GM19324 (cell line): Measurements from ENCODE around the gene BAG2.
A peak's percentile ranks its signal among the peaks of the same experiment; 100 is the strongest.

Source experiments
- ATAC-seq: cut with Tn5 transposase; IDR thresholded peaks from one replicate; pipeline ENCODE4 v1.9.1; 2021; ENCODE audit warnings: mild to moderate bottlenecking, moderate library complexity; ENCODE audit not compliant: unreplicated experiment, low FRiP score

The BAG2 gene

GRCh38 chr6:57172136-57173055, at the start of gene BAG2:
Gene BAG2, plus strand, starts transcription at chr6:57172326. Its CDS starts 372 bp downstream, at chr6:57172698.
- ATAC-seq = peak; percentile 93

- no peak for ATAC-seq
Measured at GRCh38 chr6:57123111-57123510, 49.0 kb upstream of the BAG2 start.

- no peak for ATAC-seq
Measured at GRCh38 chr6:57127763-57128162, 44.4 kb upstream of the BAG2 start.

GRCh38 chr6:57130661-57131177, 41.4 kb upstream of the BAG2 start:
- ATAC-seq = no peak

- no peak for ATAC-seq
Measured at GRCh38 chr6:57134954-57135353, 37.2 kb upstream of the BAG2 start.

- no peak for ATAC-seq
Measured at GRCh38 chr6:57135885-57136284, 36.2 kb upstream of the BAG2 start.

GRCh38 chr6:57137350-57137749, 34.8 kb upstream of the BAG2 start:
- ATAC-seq = no peak

GRCh38 chr6:57138026-57138425, 34.1 kb upstream of the BAG2 start:
- no peak for ATAC-seq

- no peak for ATAC-seq
Measured at GRCh38 chr6:57141451-57142177, 30.5 kb upstream of the BAG2 start.

GRCh38 chr6:57142178-57142525, 30.0 kb upstream of the BAG2 start:
- no peak for ATAC-seq

- ATAC-seq = no peak
Measured at GRCh38 chr6:57143690-57144089, 28.4 kb upstream of the BAG2 start.

- no peak for ATAC-seq
Measured at GRCh38 chr6:57147401-57147800, 24.7 kb upstream of the BAG2 start.

GRCh38 chr6:57147955-57148858, 23.9 kb upstream of the BAG2 start:
- ATAC-seq = no peak

GRCh38 chr6:57158658-57159057, 13.5 kb upstream of the BAG2 start:
- no peak for ATAC-seq

- ATAC-seq = no peak
Measured at GRCh38 chr6:57159127-57159526, 13.0 kb upstream of the BAG2 start.

- no peak for ATAC-seq
Measured at GRCh38 chr6:57162028-57162427, 10.1 kb upstream of the BAG2 start.

GRCh38 chr6:57162516-57162915, 9.6 kb upstream of the BAG2 start:
- no peak for ATAC-seq

GRCh38 chr6:57163956-57164355, 8.2 kb upstream of the BAG2 start:
- ATAC-seq = no peak

- no peak for ATAC-seq
Measured at GRCh38 chr6:57165080-57165479, 7.0 kb upstream of the BAG2 start.

GRCh38 chr6:57173056-57173885, 1.1 kb downstream of the BAG2 start:
- no peak for ATAC-seq
